NCI-H82 treated with DMSO at 0.1 percent for 48 hours (cell line): ENCODE results near the gene KXD1.
"Not testable (repeated sequence)": the region's sequence is repeated elsewhere in the genome, so short reads cannot be mapped to it uniquely, and the experiment has no call there.

Source experiments
- DNase-seq: peaks from one replicate; lab custom pipeline; 2025; ENCODE audit not compliant: unreplicated experiment; lab: John Stamatoyannopoulos, UW

Gene KXD1

GRCh38 chr19:18599485-18599884 lies 41.8 kb downstream of the KXD1 start:
- no peak for DNase-seq

GRCh38 chr19:18600692-18601397 lies 43.2 kb downstream of the KXD1 start:
- DNase-seq, result not testable (repeated sequence)

- DNase-seq, result no peak
These were observed 44.2 kb downstream of the KXD1 start for GRCh38 chr19:18601875-18602274.

- DNase-seq, result peak; percentile 15
These were observed 45.7 kb downstream of the KXD1 start for GRCh38 chr19:18603255-18603957.

GRCh38 chr19:18603958-18604819 lies 46.5 kb downstream of the KXD1 start:
- DNase-seq, result no peak

GRCh38 chr19:18604820-18605159 lies 47.1 kb downstream of the KXD1 start:
- DNase-seq, result no peak

- no peak for DNase-seq
These were observed 47.5 kb downstream of the KXD1 start for GRCh38 chr19:18605196-18605545.

- no peak for DNase-seq
These were observed 48.0 kb downstream of the KXD1 start for GRCh38 chr19:18605546-18606280.

- no peak for DNase-seq
These were observed 48.9 kb downstream of the KXD1 start, which contains the start of gene CRLF1 for GRCh38 chr19:18606281-18607225. CRLF1 (minus strand) TSS chr19:18606799; CDS start chr19:18606656, 143 bp downstream.

GRCh38 chr19:18607226-18608101 lies 49.8 kb downstream of the KXD1 start:
- no peak for DNase-seq

GRCh38 chr19:18608102-18608804 lies 50.6 kb downstream of the KXD1 start:
- DNase-seq, result no peak

GRCh38 chr19:18608805-18609716 lies 51.4 kb downstream of the KXD1 start:
- DNase-seq, result no peak

GRCh38 chr19:18609717-18610051 lies 52.0 kb downstream of the KXD1 start:
- DNase-seq, result no peak

GRCh38 chr19:18610245-18610555 lies 52.5 kb downstream of the KXD1 start:
- DNase-seq, result no peak

- no peak for DNase-seq
These were observed 53.1 kb downstream of the KXD1 start for GRCh38 chr19:18610556-18611326.

- DNase-seq, result no peak
These were observed 53.8 kb downstream of the KXD1 start for GRCh38 chr19:18611327-18612050.
